Measurements from ENCODE around the gene RAB27A.

- TF ChIP-seq, protein P1, sequence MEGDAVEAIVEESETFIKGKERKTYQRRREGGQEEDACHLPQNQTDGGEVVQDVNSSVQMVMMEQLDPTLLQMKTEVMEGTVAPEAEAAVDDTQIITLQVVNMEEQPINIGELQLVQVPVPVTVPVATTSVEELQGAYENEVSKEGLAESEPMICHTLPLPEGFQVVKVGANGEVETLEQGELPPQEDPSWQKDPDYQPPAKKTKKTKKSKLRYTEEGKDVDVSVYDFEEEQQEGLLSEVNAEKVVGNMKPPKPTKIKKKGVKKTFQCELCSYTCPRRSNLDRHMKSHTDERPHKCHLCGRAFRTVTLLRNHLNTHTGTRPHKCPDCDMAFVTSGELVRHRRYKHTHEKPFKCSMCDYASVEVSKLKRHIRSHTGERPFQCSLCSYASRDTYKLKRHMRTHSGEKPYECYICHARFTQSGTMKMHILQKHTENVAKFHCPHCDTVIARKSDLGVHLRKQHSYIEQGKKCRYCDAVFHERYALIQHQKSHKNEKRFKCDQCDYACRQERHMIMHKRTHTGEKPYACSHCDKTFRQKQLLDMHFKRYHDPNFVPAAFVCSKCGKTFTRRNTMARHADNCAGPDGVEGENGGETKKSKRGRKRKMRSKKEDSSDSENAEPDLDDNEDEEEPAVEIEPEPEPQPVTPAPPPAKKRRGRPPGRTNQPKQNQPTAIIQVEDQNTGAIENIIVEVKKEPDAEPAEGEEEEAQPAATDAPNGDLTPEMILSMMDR (IDR thresholded peaks at IDR 0.05; ENCODE audit: low read length) = no peak
- TF ChIP-seq EZH2 (optimal IDR thresholded peaks at IDR 0.05; ENCODE audit: low read depth, low read length) = no peak
- no peak for TF ChIP-seq EZH2phosphoT487 (IDR thresholded peaks at IDR 0.05; ENCODE audit: low read length)
These were observed 50.0 kb downstream of the RAB27A start for GRCh38 chr15:55239440-55240124.
